Astrocyte (in vitro differentiated cells and primary cell): ENCODE measurements around the gene GAD1. TPM values are rescaled to one million over a fixed set of nuclear protein-coding genes. Genes with fewer than 3 reads are reported as not detected.

Source experiments
- DNase-seq: peaks from one replicate; pipeline ENCODE4 v3.0.0-alpha.2; 2010; ENCODE audit warnings: low read depth
- FAIRE-seq: peaks from 2 replicates; lab custom pipeline; 2011; peaks lifted over from hg19 to GRCh38; lab: Jason Lieb, UNC
- H2AFZ ChIP-seq: 2 replicates; pipeline ENCODE4 v1.6.0; 2012; ENCODE audit warnings: low read depth, low read length, inconsistent platforms
- H3K27ac ChIP-seq: 2 replicates; pipeline ENCODE4 v1.5.1; 2011; ENCODE audit warnings: low read depth, low read length, inconsistent platforms
- H3K27me3 ChIP-seq: 2 replicates; pipeline ENCODE4 v1.6.0; 2011; ENCODE audit warnings: low read length, inconsistent platforms; ENCODE audit not compliant: insufficient read depth
- H3K36me3 ChIP-seq: 2 replicates; pipeline ENCODE4 v1.5.1; 2011; ENCODE audit warnings: low read length, inconsistent platforms; ENCODE audit not compliant: insufficient read depth
- H3K4me1 ChIP-seq: 2 replicates; pipeline ENCODE4 v1.5.1; 2011; ENCODE audit warnings: low read length, inconsistent platforms; ENCODE audit not compliant: insufficient read depth
- H3K4me2 ChIP-seq: 2 replicates; pipeline ENCODE4 v1.6.0; 2012; ENCODE audit warnings: low read length, inconsistent platforms
- H3K4me3 ChIP-seq: 2 replicates; pipeline ENCODE4 v1.5.1; 2011; ENCODE audit warnings: low read depth, mild to moderate bottlenecking, low read length, inconsistent platforms; ENCODE audit not compliant: insufficient read depth
- H3K79me2 ChIP-seq: 2 replicates; pipeline ENCODE4 v1.6.0; 2012; ENCODE audit warnings: mild to moderate bottlenecking, low read length, inconsistent platforms; ENCODE audit not compliant: insufficient read depth
- H3K9ac ChIP-seq: 2 replicates; pipeline ENCODE4 v1.6.0; 2012; ENCODE audit warnings: mild to moderate bottlenecking, low read length, inconsistent platforms
- H3K9me3 ChIP-seq: 2 replicates; pipeline ENCODE4 v1.5.1; 2012; ENCODE audit warnings: low read depth, mild to moderate bottlenecking, low read length, inconsistent platforms; ENCODE audit not compliant: insufficient read depth
- H4K20me1 ChIP-seq: 2 replicates; pipeline ENCODE4 v1.6.0; 2012; ENCODE audit warnings: low read length, inconsistent platforms; ENCODE audit not compliant: insufficient read depth
- H3K27ac Mint-ChIP-seq: one replicate; pipeline ENCODE4 v1.8.0; 2021; ENCODE audit warnings: mild to moderate bottlenecking, mixed read lengths; ENCODE audit not compliant: unreplicated experiment
- H3K27me3 Mint-ChIP-seq: one replicate; pipeline ENCODE4 v1.8.0; 2021; ENCODE audit warnings: low read depth, mixed read lengths; ENCODE audit not compliant: unreplicated experiment
- H3K36me3 Mint-ChIP-seq: one replicate; pipeline ENCODE4 v1.8.0; 2021; ENCODE audit warnings: low read depth, mixed read lengths; ENCODE audit not compliant: unreplicated experiment
- H3K4me1 Mint-ChIP-seq: one replicate; pipeline ENCODE4 v1.8.0; 2021; ENCODE audit warnings: low read depth, mixed read lengths; ENCODE audit not compliant: unreplicated experiment
- H3K4me3 Mint-ChIP-seq: one replicate; pipeline ENCODE4 v1.8.0; 2021; ENCODE audit warnings: mild to moderate bottlenecking, moderate library complexity, mixed read lengths; ENCODE audit not compliant: unreplicated experiment
- H3K9me3 Mint-ChIP-seq: one replicate; pipeline ENCODE4 v1.8.0; 2021; ENCODE audit warnings: mild to moderate bottlenecking, mixed read lengths; ENCODE audit not compliant: unreplicated experiment
- CTCF ChIP-seq: IDR thresholded peaks from 2 replicates; pipeline ENCODE4 v1.5.1; 2011; ENCODE audit warnings: low read depth, mild to moderate bottlenecking, inconsistent platforms, low read length, moderate library complexity; ENCODE audit not compliant: insufficient read depth
- EZH2 ChIP-seq: IDR thresholded peaks from 2 replicates; pipeline ENCODE4 v1.6.1; 2012; ENCODE audit warnings: mild to moderate bottlenecking, low read length, inconsistent platforms; ENCODE audit not compliant: insufficient read depth
- total RNA-seq: library from RNA; stranded (reverse); gene quantifications from 2 replicates; pipeline ENCODE4 v1.2.1, GENCODE V29; 2021

Gene GAD1
- total RNA-seq, 1 donor from 2014 or later: 4.5 TPM

DNA sequence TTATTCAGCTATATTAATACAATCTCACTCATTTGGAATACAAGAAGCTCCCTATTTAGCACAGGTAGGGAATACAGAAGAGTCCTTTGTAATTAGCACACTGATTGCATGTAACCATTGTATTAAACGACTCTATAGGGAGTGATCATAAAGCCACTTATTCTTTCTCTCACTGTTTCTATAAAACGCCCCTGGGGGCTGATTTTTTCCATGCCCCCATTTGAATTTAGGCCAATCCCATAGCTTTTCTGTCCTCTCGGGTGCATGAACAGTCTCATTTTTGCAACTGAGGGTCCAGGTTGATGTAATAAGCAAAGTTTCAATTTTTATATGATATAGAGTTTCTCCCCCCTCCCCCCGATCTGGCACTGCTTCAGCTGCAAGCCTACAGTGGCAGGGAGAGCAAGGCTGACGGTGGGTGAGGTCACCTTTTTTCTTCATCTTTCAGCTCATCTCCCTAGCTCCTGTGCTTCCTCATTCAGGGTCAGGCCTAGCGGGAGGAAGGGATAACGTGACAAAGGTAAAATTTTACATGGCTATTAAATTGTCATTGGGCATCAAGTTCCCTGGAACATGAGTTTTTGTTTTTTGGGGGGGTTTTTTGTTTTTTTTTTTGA lies 45.7 kb downstream of the GAD1 start:
- Histone ChIP-seq H3K9me3 (no peaks in the 10 kb centered on the region), H3K36me3 (no peaks in the 10 kb centered on the region), H3K4me1 (no peaks in the 10 kb centered on the region), H3K79me2 (no peaks in the 10 kb centered on the region), H3K27ac (no peak overlapping the region), H3K27me3 (no peaks in the 10 kb centered on the region), H3K4me2 (no peak overlapping the region), H3K4me3 (no peak overlapping the region), H2AFZ (no peak overlapping the region), H4K20me1 (no peaks in the 10 kb centered on the region), H3K9ac (no peak overlapping the region)
- DNase-seq: no peak
- TF ChIP-seq EZH2 (no peak), CTCF (no peak)
- peaks cover 4% of the 10 kb centered on the region for H3K9me3 Mint-ChIP-seq
- peaks cover 2% of the 10 kb centered on the region for H3K27me3 Mint-ChIP-seq
- no peak overlapping the region for H3K27ac Mint-ChIP-seq
- no peak overlapping the region for H3K4me3 Mint-ChIP-seq
- FAIRE-seq: no peak
- H3K4me1 Mint-ChIP-seq: no peaks in the 10 kb centered on the region
- no peaks in the 10 kb centered on the region for H3K36me3 Mint-ChIP-seq

DNA sequence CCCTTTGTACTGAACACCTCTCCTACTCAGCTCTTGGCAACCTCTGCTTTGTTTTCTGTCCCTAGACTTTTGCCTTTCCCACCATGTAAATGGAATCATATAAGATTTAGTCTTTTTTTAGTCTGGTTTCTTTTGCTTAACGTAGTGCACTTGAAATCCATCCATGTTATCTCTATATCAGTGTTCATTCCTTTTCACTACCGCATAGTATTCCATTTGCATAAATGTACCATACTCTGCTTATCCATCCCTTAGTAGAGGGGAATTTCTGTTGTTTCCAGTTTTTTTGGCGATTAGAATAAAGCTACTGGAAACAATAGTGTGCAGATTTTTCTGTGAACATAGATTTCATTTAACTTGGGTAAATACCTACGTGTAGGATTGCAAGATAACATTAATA lies 46.4 kb downstream of the GAD1 start:
- Mint-ChIP-seq H3K27me3 (peaks cover 2% of the 10 kb centered on the region), H3K4me1 (no peaks in the 10 kb centered on the region), H3K27ac (no peak overlapping the region), H3K9me3 (peaks cover 4% of the 10 kb centered on the region), H3K36me3 (no peaks in the 10 kb centered on the region), H3K4me3 (no peak overlapping the region)
- Histone ChIP-seq H3K9me3 (no peaks in the 10 kb centered on the region), H3K27me3 (no peaks in the 10 kb centered on the region), H4K20me1 (no peaks in the 10 kb centered on the region), H3K4me3 (no peak overlapping the region), H3K4me2 (no peak overlapping the region), H2AFZ (no peak overlapping the region), H3K4me1 (no peaks in the 10 kb centered on the region), H3K9ac (no peak overlapping the region), H3K79me2 (no peaks in the 10 kb centered on the region), H3K36me3 (no peaks in the 10 kb centered on the region), H3K27ac (no peak overlapping the region)
- FAIRE-seq (no peak), DNase-seq (no peak)
- TF ChIP-seq CTCF: no peak
- TF ChIP-seq EZH2: no peak

- TF ChIP-seq CTCF (no peak), EZH2 (no peak)
- Histone ChIP-seq H3K4me3 (no peak overlapping the region), H3K4me2 (no peak overlapping the region), H3K27ac (no peak overlapping the region), H3K27me3 (no peaks in the 10 kb centered on the region), H3K9ac (no peak overlapping the region), H3K79me2 (no peaks in the 10 kb centered on the region), H3K9me3 (no peaks in the 10 kb centered on the region), H2AFZ (no peak overlapping the region), H4K20me1 (no peaks in the 10 kb centered on the region), H3K4me1 (no peaks in the 10 kb centered on the region), H3K36me3 (no peaks in the 10 kb centered on the region)
- Mint-ChIP-seq H3K27me3 (peaks cover 5% of the 10 kb centered on the region), H3K27ac (no peak overlapping the region), H3K9me3 (peaks cover 5% of the 10 kb centered on the region), H3K4me3 (no peak overlapping the region), H3K36me3 (peaks cover 2% of the 10 kb centered on the region), H3K4me1 (peaks cover 3% of the 10 kb centered on the region)
- DNase-seq (no peak), FAIRE-seq (no peak)
Measured at GRCh38 chr2:170869036-170869435, 52.3 kb downstream of the GAD1 start.
